GM13977 (cell line): Measurements from ENCODE around the gene UNC5B.
A peak's percentile ranks its signal among the peaks of the same experiment; 100 is the strongest.

Source experiments
- DNase-seq: peaks from one replicate; pipeline ENCODE4 v3.0.0; 2012; ENCODE audit warnings: low spot score
- in situ Hi-C: fragments of 300-500 bp; cut with MboI; formaldehyde crosslinking; loops from one replicate; pipeline ENCODE4 v1.12.0; 2022; ENCODE audit warnings: low sequenced_read_pairs, low pct_unique_long_range_greater_than_20kb, mixed read lengths, inconsistent platforms; ENCODE audit not compliant: unreplicated experiment
- TF ChIP-seq, protein P1 (sequence below): IDR thresholded peaks from 2 replicates; pipeline ENCODE4 v1.5.1; 2012; ENCODE audit warnings: mild to moderate bottlenecking, control low read depth; ENCODE audit not compliant: insufficient read depth; ENCODE audit errors: extremely low read depth, missing control alignments

UNC5B gene

DNA sequence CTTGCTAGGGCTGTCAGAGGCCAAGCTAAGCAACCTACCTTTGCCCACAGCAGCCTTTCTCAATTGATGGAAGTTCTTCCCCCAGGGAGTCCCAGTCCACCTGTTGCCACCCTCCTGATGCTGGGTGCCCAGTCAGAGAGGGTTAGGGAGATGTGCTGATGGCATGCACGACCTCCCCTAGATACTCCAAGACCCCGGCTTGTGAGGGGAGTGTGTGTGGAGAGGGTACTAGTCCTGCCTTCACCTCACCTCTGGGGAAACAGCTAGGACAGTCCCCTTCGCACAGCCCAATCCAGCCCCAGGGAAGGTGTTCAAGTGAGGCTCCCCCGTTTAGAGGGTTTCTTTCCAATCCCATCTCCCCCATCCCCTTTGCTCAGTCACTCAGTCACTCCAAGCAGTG lies 1.3 kb upstream of the UNC5B start:
- in situ Hi-C loops, result no loop called here

GRCh38 chr10:71211775-71212317 lies 524 bp upstream of the UNC5B start:
- in situ Hi-C loops, result no loop called here
- TF ChIP-seq, protein P1, sequence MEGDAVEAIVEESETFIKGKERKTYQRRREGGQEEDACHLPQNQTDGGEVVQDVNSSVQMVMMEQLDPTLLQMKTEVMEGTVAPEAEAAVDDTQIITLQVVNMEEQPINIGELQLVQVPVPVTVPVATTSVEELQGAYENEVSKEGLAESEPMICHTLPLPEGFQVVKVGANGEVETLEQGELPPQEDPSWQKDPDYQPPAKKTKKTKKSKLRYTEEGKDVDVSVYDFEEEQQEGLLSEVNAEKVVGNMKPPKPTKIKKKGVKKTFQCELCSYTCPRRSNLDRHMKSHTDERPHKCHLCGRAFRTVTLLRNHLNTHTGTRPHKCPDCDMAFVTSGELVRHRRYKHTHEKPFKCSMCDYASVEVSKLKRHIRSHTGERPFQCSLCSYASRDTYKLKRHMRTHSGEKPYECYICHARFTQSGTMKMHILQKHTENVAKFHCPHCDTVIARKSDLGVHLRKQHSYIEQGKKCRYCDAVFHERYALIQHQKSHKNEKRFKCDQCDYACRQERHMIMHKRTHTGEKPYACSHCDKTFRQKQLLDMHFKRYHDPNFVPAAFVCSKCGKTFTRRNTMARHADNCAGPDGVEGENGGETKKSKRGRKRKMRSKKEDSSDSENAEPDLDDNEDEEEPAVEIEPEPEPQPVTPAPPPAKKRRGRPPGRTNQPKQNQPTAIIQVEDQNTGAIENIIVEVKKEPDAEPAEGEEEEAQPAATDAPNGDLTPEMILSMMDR, result no peak
- DNase-seq, result peak; percentile 9

More for the DNA sequence above, 1.3 kb upstream of the UNC5B start:
- TF ChIP-seq, protein P1, result no peak
- peak; percentile 12 for DNase-seq

DNA sequence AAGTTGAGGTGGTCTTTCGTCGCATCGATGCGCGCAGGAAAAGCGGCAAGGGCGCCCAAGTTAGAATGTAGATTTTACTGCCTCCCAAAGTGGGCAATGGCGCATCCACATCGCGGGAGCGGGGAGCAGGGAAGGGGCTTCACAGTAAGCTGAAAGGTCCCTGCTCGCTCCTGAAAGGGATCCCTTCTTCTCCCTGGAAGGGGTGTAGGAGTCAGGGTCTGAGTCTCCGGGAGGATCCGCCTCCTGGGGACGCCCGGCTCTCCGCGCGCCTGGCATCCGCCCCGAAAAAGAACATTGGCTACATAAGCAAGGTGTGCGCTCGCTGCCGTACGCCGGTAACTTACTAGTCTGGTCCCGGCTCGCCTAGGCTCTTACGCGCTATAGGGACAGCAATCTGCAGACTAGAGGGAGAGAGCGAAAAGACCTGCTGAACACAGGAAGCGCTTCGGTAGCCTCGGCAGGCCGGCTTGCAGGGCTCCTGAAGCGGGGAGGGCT lies 804 bp downstream of the UNC5B start:
- in situ Hi-C loops, result no loop called here
- peak; percentile 51 for DNase-seq
- TF ChIP-seq, protein P1, result no peak

DNA sequence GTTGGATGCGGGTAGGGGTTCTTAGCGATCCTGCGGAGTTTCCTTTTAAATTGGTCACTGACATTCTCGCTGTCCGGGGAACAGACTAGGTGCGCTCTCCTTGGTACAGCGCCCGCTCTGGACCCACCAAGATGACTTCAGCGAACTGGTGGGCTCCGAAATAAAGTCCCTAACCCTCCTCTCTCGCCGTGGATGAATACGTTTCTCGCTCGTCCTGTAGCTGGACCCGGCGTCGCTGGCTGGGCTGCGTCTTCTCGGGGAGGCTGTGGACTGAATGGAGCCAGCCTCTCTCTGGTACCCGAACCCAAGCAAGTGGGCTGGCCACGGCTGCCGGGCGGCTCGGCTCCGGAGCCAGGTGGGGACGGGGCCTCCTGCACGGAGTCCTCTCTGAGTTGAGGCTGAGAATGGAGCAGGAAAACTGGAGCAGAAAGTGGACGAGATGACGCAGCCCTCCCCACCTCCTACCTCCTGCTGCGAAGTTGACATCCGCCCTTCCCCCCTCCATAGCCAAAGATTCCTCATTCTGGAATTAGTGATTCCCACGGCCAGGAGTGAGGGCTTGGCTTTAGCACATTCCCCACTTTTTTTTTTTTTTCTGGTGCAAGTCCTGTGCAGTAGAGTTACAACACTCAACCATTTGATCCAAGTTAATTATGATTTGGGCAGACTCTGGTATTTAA lies 1.5 kb downstream of the UNC5B start:
- TF ChIP-seq, protein P1, result no peak
- in situ Hi-C loops, result no loop called here
- DNase-seq, result peak; percentile 32

DNA sequence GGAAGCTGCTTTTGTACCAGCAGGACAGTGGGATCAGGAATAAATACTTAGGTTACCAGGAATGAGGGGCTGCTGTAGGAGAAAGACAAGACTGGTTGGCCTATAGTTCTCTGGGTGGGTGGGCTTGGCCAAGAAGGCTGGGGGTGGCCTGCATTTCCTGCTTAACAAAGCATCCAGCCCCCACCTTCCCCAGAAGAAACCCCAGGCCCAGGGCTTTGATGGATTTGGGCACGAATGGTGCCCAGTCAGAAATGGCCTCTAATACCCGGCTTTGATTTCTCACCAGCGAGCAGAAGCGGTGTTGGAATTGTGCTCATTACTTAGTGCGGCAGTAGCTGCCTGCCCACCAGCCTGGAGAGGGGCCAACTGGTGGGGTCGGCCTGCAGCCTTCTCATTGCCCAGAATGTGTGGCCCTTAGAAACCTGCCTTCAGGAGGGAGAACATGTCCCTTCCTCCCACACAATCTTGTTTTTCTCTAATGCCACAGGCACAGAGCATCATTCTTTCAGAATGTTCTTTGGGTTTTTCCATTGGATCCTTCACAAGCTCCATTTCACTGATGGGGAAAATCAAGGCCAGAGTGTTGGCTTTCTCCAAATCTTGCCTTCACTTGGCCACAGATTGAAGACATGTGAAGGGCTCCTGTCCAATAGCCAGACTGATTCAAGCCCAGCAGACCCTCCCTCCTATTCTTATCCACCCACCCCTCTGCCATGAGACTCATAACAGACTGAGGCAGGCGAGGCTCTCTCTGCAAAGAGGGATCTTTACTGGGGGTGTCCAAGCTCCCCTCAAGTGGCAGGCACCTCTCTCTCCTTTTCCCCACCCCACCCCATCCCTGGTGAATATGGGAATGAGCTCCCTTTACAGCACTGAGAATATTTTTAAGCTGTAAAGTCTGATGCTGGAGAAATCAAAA lies 2.5 kb downstream of the UNC5B start:
- in situ Hi-C loops, result no loop called here

DNA sequence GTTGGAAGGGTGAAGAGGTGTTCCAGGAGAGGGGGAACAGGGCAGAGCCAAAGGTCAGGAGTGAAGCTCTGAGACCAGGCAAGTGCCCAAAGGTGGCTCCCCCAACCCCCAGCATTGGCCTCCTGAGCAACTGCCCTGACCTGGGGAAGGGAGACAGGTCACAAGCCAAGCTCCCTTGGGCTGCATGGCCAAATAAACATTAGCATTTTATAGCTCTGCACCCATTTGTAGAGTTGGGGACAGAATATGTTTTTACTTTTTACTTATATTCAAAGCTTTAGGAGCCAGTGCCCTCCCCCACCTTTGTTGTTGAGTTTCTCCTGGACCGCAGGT lies 4.0 kb downstream of the UNC5B start:
- TF ChIP-seq, protein P1, result no peak
- in situ Hi-C loops, result no loop called here
- DNase-seq, result no peak

More for the DNA sequence above, 2.5 kb downstream of the UNC5B start:
- TF ChIP-seq, protein P1, result no peak
- peak; percentile 23 for DNase-seq
